Stimulated activated CD8-positive, alpha-beta memory T cell treated with anti-CD3 and anti-CD28 coated beads, Interleukin-4, amount 100 ng/mL, for 24 hours (primary cell): Measurements from ENCODE around the gene TCEAL2.
"Not testable (repeated sequence)": the region's sequence is repeated elsewhere in the genome, so short reads cannot be mapped to it uniquely, and the experiment has no call there.

Experiments
- DNase-seq: peaks from one replicate; pipeline ENCODE4 v3.0.0-alpha.2; 2020; ENCODE audit warnings: low read depth

TCEAL2 gene

DNA sequence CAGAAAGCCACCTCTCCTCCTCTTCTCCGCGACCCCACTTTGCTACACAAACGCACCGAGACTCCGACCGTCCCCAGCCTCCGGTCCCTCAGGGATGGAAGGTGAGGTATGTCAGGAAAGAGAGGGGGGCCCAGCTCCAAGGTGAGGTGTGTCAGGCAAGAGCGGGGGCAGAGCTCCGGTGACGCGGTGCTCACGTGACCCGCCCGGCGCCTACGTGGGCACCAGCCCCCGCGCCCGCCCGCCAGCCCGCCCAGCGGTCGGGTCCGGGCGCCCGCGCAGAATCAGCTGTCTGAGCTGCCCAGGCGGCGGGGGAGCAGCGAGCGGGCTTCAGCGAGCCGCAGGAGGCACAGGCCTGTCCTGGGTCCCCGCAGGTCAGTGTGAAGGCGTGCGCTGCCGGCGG is at the start of gene TCEAL2:
TCEAL2 (plus strand) TSS at position 244 of the 400 bp plus-strand sequence. CDS start 1,152 bp downstream, outside the sequence.
- DNase-seq, result not testable (repeated sequence)

DNA sequence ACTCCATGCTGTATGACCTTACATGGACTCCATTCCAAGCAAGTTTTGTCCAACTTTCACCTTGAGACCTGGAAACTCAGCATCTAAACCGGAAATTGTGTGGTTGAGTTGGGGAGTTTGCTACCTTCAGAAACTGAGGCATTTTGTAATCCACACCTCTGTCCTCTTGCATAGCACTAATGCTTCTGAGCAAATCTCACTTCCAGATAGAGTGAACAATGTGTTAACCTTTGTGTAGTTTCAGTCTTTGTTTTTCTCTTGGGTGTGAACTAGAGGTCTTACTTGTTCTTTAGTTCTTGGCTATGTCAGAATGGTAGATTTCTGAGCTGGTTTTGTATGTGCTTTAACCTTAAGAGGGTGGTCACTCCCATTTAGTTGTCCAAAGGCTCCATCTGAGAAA is 48.1 kb upstream of the TCEAL2 start:
- no peak for DNase-seq

- DNase-seq, result no peak
These were observed 39.8 kb upstream of the TCEAL2 start for GRCh38 chrX:102085706-102086105.

- DNase-seq, result no peak
These were observed 12.1 kb upstream of the TCEAL2 start for GRCh38 chrX:102113367-102113766.

GRCh38 chrX:102115748-102116147 is 9.7 kb upstream of the TCEAL2 start:
- no peak for DNase-seq

- not testable (repeated sequence) for DNase-seq
These were observed 465 bp upstream of the TCEAL2 start for GRCh38 chrX:102125014-102125413.

DNA sequence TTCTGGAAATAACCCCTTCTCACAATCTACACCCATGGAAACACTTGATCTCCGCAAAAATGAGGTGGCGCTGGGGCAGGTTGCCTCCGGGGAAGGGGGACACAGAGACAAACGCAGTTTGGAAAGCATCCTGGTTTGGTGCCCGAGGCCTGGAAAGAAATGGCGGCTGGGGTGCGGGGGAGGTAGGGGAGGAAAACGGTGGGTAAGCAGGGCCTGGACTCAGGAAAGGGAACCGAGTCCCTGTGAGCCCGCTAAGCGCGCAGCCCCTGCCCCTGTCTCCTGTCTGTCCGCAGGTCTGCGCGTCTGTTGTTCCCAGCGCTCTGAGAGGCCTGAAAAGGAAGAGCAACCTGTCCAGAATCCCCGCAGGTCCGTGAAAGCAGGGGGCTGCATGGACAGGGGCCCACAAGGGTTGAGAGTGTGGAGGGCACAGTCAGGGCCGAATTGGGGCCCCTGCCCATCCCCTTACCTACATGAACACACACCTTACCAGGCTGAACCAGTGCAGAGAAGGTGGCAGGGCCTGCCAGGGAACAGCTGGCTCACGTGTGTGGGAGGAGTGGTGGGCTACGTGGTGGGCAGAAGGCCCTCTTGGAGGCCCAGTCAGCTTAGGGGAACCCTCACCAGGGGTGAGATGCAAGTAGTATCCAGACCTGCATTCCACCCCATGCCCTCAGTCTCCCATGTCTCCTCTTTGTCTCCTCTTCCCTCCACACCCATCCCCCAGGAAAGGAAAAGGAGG is 770 bp downstream of the TCEAL2 start:
- not testable (repeated sequence) for DNase-seq

- DNase-seq, result no peak
These were observed 1.4 kb downstream of the TCEAL2 start for GRCh38 chrX:102126863-102127262.

GRCh38 chrX:102129473-102129872 is 4.0 kb downstream of the TCEAL2 start:
- DNase-seq, result no peak

- no peak for DNase-seq
These were observed 12.6 kb downstream of the TCEAL2 start for GRCh38 chrX:102138064-102138463.

- DNase-seq, result not testable (repeated sequence)
These were observed 15.4 kb downstream of the TCEAL2 start for GRCh38 chrX:102140876-102141275.

- DNase-seq, result not testable (repeated sequence)
These were observed 16.2 kb downstream of the TCEAL2 start for GRCh38 chrX:102141631-102142030.

DNA sequence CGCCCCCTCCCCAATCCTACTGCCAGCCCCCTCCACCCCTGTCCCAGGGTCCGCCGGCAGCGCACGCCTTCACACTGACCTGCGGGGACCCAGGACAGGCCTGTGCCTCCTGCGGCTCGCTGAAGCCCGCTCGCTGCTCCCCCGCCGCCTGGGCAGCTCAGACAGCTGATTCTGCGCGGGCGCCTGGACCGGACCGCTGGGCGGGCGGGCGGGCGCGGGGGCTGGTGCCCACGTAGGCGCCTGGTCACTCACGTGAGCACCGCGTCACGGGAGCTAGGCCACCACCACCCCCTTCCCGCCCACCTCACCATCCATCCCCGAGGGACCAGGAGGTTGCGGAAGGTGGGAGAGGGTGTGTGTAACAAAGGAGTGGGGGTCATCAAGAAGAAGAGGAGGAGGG is 16.8 kb downstream of the TCEAL2 start, which contains the start of gene TCEAL6:
TCEAL6 (minus strand) TSS at position 208 of the 400 bp plus-strand sequence.
- DNase-seq, result not testable (repeated sequence)

DNA sequence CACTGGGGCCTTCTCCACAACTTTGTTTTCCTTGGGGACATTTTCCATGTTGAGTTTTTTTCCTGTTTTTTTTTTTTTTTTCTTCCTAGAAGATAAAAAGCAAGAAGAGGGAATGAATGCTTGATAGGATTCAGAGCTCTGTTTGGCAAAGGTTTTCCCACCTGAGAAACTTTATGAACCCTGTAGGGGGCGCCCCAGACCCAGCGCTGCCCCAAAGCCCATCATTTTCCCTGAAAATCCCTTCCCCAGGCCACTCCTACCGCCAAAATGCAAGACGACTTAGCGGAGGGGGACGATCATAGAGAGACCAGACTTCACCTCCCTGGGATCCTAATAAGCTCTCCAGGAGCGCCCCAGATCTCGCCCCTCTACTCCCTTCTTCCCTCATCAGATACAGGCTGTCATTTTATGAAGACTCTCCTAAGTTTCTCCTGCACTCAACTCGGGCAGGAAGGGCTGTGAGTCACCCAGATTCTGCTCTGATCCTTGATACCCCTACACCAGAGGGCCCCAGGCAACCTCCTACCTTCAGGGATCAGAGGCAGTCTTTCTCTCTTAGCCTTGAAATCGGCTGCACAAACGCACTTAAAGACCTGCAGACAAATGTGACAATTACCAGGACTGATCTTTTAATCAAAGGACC is 28.9 kb downstream of the TCEAL2 start:
- DNase-seq, result no peak

DNA sequence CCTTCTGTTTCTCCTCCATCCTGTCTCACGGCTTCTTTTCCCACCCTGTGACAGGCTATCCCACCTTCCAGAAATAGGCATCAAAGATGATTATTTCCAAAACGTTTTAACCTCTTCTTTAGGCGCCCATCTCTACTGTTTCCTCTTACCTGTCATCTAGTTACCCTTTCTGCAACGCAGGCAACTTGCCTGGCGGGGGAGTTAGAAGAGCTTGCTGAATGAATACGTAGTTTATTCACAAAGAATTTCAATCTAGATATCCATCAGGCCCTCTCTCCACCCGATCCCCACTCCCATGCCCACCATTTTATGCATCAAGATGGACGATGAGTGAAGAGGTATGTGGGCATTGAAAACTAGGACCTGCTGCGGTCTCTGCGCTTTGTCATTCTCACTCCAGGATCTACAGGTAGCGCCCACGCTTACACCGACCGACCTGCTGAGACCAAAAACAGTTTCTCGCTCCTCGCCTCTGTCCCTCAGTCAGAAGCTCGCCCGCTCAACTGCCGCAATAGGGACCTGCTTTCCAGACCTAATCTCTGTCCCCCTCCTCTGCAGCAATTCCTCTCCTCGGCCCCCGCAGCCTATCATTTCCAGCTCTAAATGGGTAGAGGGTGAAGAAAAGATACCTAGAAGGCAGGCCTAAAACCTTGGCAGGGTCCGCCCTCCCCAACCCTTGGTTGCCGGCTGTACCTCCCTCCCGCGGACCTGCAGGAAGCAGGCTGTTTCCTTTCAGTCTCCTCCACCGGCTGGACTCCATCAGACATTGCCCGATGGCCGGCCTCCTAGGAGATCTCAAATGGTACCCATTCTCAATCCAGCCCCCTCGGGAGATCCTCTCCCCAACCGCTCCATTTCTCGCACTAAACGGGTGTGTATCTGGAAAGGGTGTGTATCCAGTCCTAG is 29.7 kb downstream of the TCEAL2 start:
- no peak for DNase-seq

DNA sequence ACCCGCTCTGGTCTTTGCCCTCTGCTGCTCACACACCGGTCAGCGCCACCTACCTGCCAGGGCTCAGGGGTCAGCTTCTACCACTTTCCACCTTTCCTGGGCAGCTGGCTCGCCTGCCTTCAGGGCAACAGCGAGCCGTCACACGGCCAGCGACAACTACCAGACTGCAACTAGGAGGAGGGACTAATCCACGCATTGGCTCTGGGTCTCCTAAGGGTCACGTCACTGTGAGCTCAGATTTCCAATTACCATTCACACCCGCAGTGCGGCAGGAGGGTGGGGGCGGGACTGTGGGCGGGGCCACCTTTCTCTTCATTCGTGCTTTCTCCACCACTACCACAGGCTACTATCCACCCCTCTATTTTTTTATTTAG is 30.3 kb downstream of the TCEAL2 start, which contains the start of gene BEX5:
BEX5 (minus strand) TSS at position 172 of the 374 bp plus-strand sequence. CDS start 1,712 bp downstream, outside the sequence.
- peak; percentile 20 for DNase-seq
